Fibroblast of mammary gland (primary cell): Measurements from ENCODE around the gene SUGP2.
"Not testable (repeated sequence)": the region's sequence is repeated elsewhere in the genome, so short reads cannot be mapped to it uniquely, and the experiment has no call there.

Experiments
- DNase-seq: peaks from one replicate; pipeline ENCODE4 v3.0.0-alpha.2; 2010; ENCODE audit warnings: low read depth
- H3K4me3 ChIP-seq: 2 replicates; pipeline ENCODE4 v1.5.1; 2011; ENCODE audit warnings: low read depth, mild to moderate bottlenecking, low read length, moderate library complexity; ENCODE audit not compliant: control insufficient read depth
- CTCF ChIP-seq: conservative IDR thresholded peaks from 2 replicates; pipeline ENCODE4 v1.5.1; 2011; ENCODE audit warnings: low read depth, low read length, inconsistent platforms; ENCODE audit not compliant: control insufficient read depth, insufficient read depth

The SUGP2 gene

GRCh38 chr19:18961767-18962620 lies 71.3 kb downstream of the SUGP2 start:
- TF ChIP-seq CTCF, result no peak
- no peak overlapping the region for H3K4me3 ChIP-seq
- no peak for DNase-seq

GRCh38 chr19:18960370-18960769 lies 72.9 kb downstream of the SUGP2 start:
- no peak overlapping the region for H3K4me3 ChIP-seq
- TF ChIP-seq CTCF, result no peak
- DNase-seq, result no peak

- no peak for DNase-seq
- no peak for TF ChIP-seq CTCF
- H3K4me3 ChIP-seq, result no peak overlapping the region
Measured at GRCh38 chr19:18955042-18955441, 78.3 kb downstream of the SUGP2 start.

- DNase-seq, result no peak
- no peak for TF ChIP-seq CTCF
Measured at GRCh38 chr19:18954094-18954493, 79.2 kb downstream of the SUGP2 start.

GRCh38 chr19:18952364-18953003 lies 80.8 kb downstream of the SUGP2 start:
- not testable (repeated sequence) for H3K4me3 ChIP-seq, DNase-seq

More at GRCh38 chr19:18954094-18954493, 79.2 kb downstream of the SUGP2 start:
- no peak overlapping the region for H3K4me3 ChIP-seq

GRCh38 chr19:18951721-18952281 lies 81.5 kb downstream of the SUGP2 start:
- TF ChIP-seq CTCF, result no peak
- no peak overlapping the region for H3K4me3 ChIP-seq
- peak; percentile 62 for DNase-seq

- no peak for DNase-seq
- TF ChIP-seq CTCF, result no peak
- H3K4me3 ChIP-seq, result no peak overlapping the region
Measured at GRCh38 chr19:18949858-18950257, 83.5 kb downstream of the SUGP2 start.
